ENCODE data around the gene MRPS18A.

- TF ChIP-seq CTCF (IDR thresholded peaks at IDR 0.05), result no peak
- TF ChIP-seq EZH2 (IDR thresholded peaks at IDR 0.05), result no peak
- TF ChIP-seq EZH2phosphoT487 (IDR thresholded peaks at IDR 0.05), result no peak
These were observed 10.5 kb downstream of the MRPS18A start for GRCh38 chr6:43676962-43677606.
